Neural crest cell (in vitro differentiated cells): ENCODE results near the gene ZMYM1. TPM values are rescaled to one million over a fixed set of nuclear protein-coding genes. Genes with fewer than 3 reads are reported as not detected.
A peak's percentile ranks its signal among the peaks of the same experiment; 100 is the strongest.
"Not testable (repeated sequence)": the region's sequence is repeated elsewhere in the genome, so short reads cannot be mapped to it uniquely, and the experiment has no call there.

Experiments used
- DNase-seq: peaks from one replicate; pipeline ENCODE4 v3.0.0; 2021; ENCODE audit warnings: low read depth, mixed read lengths, low spot score
- H3K27ac Mint-ChIP-seq: one replicate; pipeline ENCODE4 v1.8.0; 2021; ENCODE audit warnings: mild to moderate bottlenecking, mixed read lengths; ENCODE audit not compliant: unreplicated experiment
- H3K27me3 Mint-ChIP-seq: 2 replicates; pipeline ENCODE4 v1.8.0; 2021; ENCODE audit warnings: low read depth, mild to moderate bottlenecking, mixed read lengths
- H3K36me3 Mint-ChIP-seq: 2 replicates; pipeline ENCODE4 v1.8.0; 2021; ENCODE audit warnings: low read depth, mild to moderate bottlenecking, mixed read lengths
- H3K4me1 Mint-ChIP-seq: 2 replicates; pipeline ENCODE4 v1.8.0; 2021; ENCODE audit warnings: mixed read lengths
- H3K4me3 Mint-ChIP-seq: one replicate; pipeline ENCODE4 v1.8.0; 2021; ENCODE audit warnings: mild to moderate bottlenecking, mixed read lengths
- H3K9me3 Mint-ChIP-seq: 2 replicates; pipeline ENCODE4 v1.8.0; 2021; ENCODE audit warnings: mixed read lengths
- total RNA-seq: library from RNA; stranded (reverse); gene quantifications from 2 replicates; pipeline ENCODE4 v1.2.1, GENCODE V29; 2021
- TF ChIP-seq, protein P1 (sequence below): fragments of 200-600 bp; sonication (generic); conservative IDR thresholded peaks from 2 replicates; pipeline ENCODE4 v1.5.0; 2021; ENCODE audit warnings: antibody characterized with exemption, mild to moderate bottlenecking

ZMYM1 gene
- total RNA-seq, 1 donor from 2014 or later, result 29.3 TPM

DNA sequence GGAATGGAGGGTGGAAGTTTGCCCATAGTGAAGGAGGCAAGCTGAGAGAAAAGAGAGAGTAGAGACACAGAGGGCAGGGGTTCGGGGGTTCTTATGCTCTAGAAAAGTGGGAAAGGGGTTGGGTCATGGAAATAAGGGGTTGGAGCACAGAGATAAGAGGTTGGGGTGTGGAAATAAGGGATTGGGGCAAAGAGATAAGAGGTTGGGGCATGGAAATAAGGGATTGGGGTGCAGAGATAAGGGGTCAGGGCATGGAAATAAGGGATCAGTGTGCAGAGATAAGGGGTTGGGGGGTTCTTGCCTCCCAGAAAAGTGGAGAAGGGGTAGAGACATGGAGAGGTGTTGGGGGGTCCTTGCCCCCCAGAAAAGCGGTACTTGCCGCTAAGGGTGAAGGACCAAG, 57.6 kb downstream of the ZMYM1 start:
- Mint-ChIP-seq H3K9me3 (no peaks in the 10 kb centered on the region), H3K4me1 (no peaks in the 10 kb centered on the region), H3K27ac (no peak overlapping the region), H3K36me3 (no peaks in the 10 kb centered on the region), H3K4me3 (no peak overlapping the region), H3K27me3 (peaks cover 5% of the 10 kb centered on the region)
- TF ChIP-seq, protein P1, sequence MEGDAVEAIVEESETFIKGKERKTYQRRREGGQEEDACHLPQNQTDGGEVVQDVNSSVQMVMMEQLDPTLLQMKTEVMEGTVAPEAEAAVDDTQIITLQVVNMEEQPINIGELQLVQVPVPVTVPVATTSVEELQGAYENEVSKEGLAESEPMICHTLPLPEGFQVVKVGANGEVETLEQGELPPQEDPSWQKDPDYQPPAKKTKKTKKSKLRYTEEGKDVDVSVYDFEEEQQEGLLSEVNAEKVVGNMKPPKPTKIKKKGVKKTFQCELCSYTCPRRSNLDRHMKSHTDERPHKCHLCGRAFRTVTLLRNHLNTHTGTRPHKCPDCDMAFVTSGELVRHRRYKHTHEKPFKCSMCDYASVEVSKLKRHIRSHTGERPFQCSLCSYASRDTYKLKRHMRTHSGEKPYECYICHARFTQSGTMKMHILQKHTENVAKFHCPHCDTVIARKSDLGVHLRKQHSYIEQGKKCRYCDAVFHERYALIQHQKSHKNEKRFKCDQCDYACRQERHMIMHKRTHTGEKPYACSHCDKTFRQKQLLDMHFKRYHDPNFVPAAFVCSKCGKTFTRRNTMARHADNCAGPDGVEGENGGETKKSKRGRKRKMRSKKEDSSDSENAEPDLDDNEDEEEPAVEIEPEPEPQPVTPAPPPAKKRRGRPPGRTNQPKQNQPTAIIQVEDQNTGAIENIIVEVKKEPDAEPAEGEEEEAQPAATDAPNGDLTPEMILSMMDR, result no peak
- DNase-seq, result no peak

DNA sequence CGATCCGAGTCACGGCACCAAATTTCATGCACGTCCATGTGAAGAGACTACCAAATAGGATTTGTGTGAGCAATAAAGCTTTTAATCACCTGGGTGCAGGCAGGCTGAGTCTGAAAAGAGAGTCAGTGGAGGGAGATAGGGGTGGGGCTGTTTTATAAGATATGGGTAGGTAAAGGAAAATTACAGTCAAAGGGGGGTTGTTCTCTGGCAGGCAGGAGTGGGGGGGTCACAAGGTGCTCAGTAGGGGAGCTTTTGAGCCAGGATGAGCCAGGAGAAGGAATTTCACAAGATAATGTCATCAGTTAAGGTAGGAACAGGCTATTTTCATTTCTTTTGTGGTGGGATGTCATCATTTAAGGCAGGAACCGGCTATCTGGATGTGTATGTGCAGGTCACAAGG, 58.4 kb downstream of the ZMYM1 start:
- not testable (repeated sequence) for DNase-seq, H3K36me3 Mint-ChIP-seq, H3K27me3 Mint-ChIP-seq, H3K4me1 Mint-ChIP-seq, H3K9me3 Mint-ChIP-seq, H3K4me3 Mint-ChIP-seq, H3K27ac Mint-ChIP-seq

DNA sequence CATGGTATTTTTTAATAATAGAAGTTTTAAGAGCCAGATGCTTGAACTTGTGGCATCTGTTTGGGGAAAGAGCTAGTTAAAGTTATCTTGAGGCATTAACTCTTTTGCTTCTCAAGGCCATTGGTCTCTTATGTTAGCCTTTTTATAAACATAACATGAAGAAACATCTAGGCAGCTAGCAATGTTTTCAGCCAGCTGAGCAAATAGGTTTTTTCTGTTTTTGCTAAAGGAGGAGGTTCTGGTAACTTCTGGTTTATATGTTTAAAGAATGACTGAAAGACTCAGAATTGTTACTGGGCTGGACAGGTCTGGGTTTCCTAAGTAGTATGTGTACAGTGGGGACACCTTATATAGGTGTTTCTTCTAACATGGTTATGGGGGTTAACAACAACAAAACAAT, 63.1 kb downstream of the ZMYM1 start:
- not testable (repeated sequence) for DNase-seq, H3K4me3 Mint-ChIP-seq, H3K36me3 Mint-ChIP-seq, H3K27me3 Mint-ChIP-seq, H3K27ac Mint-ChIP-seq, H3K4me1 Mint-ChIP-seq, H3K9me3 Mint-ChIP-seq

DNA sequence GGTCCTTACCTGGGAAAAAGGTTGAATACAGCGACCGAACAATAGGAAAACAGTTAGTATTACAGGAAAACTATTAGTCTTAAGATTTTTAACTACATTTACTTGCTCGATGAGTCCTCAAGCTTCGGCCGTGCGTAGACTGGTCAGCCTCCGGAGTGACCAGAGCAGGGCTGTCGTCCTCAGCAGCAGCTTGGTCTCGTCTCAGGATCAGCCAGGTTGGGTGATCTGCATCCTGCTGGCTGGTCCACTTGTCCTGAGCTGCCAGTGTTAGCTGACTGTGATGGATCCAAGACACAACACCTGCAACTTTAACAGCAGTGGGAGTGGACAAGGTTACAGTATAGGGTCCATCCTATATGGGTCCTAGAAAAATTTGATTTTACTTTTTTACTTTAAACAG, 63.5 kb downstream of the ZMYM1 start:
- not testable (repeated sequence) for H3K4me3 Mint-ChIP-seq, H3K27me3 Mint-ChIP-seq, H3K36me3 Mint-ChIP-seq, DNase-seq, H3K27ac Mint-ChIP-seq, H3K4me1 Mint-ChIP-seq, H3K9me3 Mint-ChIP-seq

DNA sequence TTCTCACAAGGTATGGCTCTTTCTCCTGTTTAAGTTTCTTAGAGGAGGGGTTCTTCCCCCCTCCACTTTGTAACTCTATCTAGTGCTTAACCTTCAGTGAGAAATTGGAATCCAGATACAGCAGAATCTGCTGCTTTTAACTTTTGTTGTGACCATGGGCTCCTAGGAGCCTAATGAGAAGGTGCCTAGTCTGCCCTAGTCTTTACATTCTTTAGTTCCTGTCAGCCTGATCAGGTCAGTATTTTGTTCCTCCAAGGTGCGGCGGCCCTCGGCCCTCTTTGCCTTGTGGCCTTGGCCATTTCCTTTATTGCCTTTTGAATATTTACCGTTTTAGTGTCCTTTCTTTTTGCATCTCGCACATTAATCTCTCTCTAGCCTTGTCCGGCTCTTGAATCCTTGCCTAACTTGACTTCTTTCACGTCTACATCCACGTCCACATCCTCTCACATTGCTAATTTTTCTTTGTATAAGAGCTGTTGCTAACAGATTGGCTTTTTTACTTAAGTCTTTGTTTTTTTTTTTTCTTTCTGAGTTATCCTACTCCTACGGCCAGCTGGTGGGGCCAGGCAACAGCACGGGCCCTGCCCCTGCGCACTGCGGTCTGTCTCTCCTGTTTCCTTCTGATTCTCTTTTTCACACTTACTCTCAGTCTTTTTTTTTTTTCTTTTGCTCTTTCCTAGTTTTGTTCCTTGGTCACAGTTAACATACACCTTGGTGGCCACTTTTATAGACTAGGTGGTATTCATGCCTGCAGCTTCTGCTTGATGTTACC, 64.7 kb downstream of the ZMYM1 start:
- no peaks in the 10 kb centered on the region for H3K9me3 Mint-ChIP-seq
- no peak for DNase-seq
- no peaks in the 10 kb centered on the region for H3K4me1 Mint-ChIP-seq
- peak overlapping the region; percentile 61 for H3K27ac Mint-ChIP-seq
- TF ChIP-seq, protein P1, result no peak
- no peaks in the 10 kb centered on the region for H3K27me3 Mint-ChIP-seq
- H3K4me3 Mint-ChIP-seq, result no peak overlapping the region
- H3K36me3 Mint-ChIP-seq, result no peaks in the 10 kb centered on the region

DNA sequence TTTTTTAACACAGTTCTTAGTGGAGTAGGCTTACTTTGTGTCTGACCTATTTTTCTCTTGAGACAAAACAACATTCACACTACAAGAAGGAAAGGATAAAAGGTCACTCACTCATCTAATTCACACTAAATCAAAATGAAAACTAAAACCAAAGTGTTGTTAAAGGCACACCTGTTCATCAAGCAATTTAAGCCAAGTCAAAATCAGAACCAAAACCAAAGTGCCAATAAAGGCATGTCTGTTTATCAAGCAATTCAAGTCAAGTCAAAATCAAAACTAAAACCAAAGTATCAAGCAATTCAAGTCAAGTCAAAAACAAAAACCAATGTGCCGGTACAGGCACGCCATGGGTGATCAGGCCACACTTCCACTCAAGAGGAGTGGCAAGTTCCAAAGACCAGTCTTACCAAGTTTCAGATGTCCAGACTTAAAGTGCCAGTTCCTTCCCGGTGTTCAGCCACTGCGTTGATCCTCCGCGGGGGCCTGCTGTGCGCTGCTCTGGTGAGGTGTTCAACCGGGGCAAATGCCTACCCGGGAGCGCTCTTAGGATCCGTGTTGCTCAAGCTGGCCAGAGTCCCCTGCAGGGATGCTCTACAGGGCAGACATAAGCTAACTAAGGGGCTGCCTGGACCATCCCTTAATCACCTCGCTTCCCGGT, 66.8 kb downstream of the ZMYM1 start:
- H3K27ac Mint-ChIP-seq, DNase-seq, H3K27me3 Mint-ChIP-seq, H3K9me3 Mint-ChIP-seq, H3K36me3 Mint-ChIP-seq, H3K4me1 Mint-ChIP-seq, H3K4me3 Mint-ChIP-seq: not testable (repeated sequence)

DNA sequence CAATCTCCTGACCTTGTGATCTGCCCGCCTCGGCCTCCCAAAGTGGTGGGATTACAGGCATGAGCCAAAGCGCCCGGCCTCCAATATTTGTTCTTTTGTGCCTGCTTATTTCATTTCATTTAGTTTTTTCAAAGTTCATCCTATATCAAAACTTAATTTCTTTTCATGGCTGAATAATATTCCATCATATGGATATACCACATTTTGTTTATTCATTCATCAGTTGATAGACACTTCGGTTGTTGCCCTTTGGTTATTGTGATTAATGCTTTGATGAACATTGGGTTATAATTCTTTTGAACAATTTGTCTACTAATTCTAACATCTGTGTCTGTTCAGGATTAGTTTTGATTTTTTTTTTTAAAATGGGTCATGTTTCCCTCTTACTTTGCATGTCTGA, 72.0 kb downstream of the ZMYM1 start:
- Mint-ChIP-seq H3K4me1 (no peaks in the 10 kb centered on the region), H3K9me3 (peaks cover 4% of the 10 kb centered on the region), H3K27me3 (no peaks in the 10 kb centered on the region), H3K36me3 (no peaks in the 10 kb centered on the region), H3K4me3 (no peak overlapping the region), H3K27ac (no peak overlapping the region)
- TF ChIP-seq, protein P1, result no peak
- no peak for DNase-seq
